Activated T-cell treated with anti-CD3 and anti-CD28 coated beads for 1 hour (primary cell): ENCODE data around the gene IFT57.

Source experiments
- DNase-seq: peaks from one replicate; pipeline ENCODE4 v3.0.0-alpha.2; 2020; ENCODE audit warnings: low read depth

IFT57 gene

DNA sequence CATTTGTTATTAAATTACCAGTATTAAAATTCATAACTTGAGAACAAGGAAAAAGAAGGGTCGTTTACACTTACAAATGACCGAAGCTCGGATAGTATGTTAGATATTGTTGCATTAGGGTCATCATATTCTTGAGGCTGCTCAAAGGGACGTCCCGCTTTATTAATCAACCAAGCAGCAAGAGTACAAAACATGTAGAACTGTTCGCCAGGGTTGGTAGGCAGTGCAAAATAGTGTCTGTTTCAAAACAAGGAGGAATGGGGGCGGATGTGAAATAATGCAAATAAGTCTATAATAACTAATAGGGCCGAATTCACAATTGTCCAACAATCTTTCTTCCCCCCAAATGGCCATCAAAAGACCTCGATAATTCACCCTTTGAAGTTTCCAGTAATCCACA, 2.9 kb downstream of the IFT57 start:
- DNase-seq: no peak

GRCh38 chr3:108218811-108219210, 3.4 kb downstream of the IFT57 start:
- no peak for DNase-seq

- no peak for DNase-seq
Observed at GRCh38 chr3:108215871-108216270, 6.4 kb downstream of the IFT57 start.

GRCh38 chr3:108209579-108209978, 12.6 kb downstream of the IFT57 start:
- DNase-seq: no peak

- no peak for DNase-seq
Observed at GRCh38 chr3:108208831-108209230, 13.4 kb downstream of the IFT57 start.

- DNase-seq: no peak
Observed at GRCh38 chr3:108202834-108203233, 19.4 kb downstream of the IFT57 start.

GRCh38 chr3:108202080-108202479, 20.1 kb downstream of the IFT57 start:
- DNase-seq: no peak

DNA sequence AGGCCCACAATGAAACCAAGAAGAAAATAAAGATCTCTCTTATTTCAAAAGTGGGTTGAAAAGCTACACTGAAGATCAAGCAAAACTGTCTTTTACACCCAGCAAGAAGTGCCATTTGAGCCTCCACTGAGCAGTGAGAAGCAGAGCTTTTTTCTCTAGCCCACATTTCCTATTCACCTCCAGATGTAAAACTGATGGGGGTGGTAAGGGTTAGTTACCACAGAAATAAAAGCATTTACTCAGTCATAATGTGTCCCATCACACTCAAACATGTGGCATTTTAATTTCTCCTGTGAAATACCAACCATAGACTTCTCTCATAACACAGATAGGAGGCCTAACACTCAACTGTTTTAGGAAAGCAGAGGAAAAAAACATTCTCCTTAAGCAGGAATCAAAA, 21.0 kb downstream of the IFT57 start:
- DNase-seq: no peak

- no peak for DNase-seq
Observed at GRCh38 chr3:108200578-108200977, 21.6 kb downstream of the IFT57 start.

DNA sequence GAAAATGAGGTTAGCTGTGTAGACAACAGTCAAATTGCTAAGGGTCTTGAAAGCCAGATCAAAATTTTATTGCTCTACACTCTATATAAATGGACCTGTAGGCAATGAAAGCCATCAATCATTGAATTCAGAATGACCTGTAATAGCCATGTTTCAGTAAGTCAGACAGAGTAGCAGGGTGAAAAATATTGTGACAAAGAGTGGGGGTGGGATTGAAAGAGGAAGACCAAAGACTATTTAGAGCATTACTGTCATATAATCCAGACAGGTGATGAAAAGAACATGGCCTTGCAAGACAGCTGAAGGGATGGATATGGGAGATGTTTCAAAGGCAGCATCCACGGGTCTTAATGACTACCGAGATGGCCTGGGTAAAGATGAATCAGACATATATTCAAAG, 22.2 kb downstream of the IFT57 start:
- DNase-seq: no peak

DNA sequence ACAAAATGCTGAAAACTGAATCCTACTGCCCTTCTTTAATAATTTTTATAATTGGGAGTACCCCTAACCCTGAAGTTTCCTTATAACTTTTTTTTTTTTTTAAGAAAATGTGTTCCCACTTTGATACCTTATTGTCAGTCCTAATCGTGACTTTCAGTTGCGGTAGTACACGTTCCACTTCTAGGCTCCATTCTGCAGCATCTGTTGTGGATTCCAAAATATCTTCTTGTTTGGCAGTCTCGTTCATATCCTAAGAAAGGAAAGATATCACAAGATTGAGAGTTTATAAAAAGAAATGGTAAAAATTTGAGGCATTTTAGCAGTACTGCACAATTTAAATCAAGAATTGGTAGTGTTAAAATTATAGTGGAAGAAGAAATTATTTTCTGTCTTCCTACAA, 30.8 kb downstream of the IFT57 start:
- no peak for DNase-seq

GRCh38 chr3:108190346-108190745, 31.9 kb downstream of the IFT57 start:
- DNase-seq: no peak

- DNase-seq: no peak
Observed at GRCh38 chr3:108189440-108189839, 32.8 kb downstream of the IFT57 start.

GRCh38 chr3:108185536-108185935, 36.7 kb downstream of the IFT57 start:
- no peak for DNase-seq

DNA sequence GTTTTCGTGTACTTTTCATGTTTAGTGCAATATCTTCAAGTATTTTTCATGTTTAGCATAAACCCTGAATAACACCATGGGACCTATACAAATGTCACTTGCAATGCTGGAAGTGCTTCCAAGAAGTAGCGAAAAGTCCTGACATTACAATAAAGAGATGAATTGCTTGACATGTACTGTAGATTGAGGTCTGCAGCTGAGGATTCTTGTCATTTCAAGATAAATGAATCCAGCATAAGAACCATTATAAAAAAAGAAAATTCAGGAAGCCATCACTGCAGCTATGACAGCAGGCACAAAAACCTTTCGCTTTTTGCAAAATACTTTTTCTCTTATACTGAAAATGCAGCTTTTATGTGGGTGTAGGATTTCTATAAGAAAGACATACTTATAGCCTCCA, 37.4 kb downstream of the IFT57 start:
- DNase-seq: no peak

DNA sequence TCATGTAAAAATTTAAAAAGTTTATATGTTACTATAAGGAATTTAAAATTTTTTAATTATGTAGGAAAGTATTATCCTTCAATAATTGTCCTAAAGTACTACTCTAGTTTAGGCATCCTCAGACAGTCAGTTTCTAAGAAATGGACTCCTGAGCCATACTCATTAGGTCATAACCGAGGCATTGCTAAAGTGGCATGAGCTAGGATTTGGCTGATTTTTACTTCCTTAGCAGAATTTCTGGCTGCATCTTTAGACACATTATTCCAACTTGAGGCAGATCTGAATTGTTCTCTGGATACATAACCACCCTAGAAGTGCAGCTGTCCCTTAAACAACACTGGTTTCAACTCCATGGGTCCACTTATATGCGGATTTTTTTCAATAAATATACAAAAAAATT, 38.3 kb downstream of the IFT57 start:
- DNase-seq: no peak

- no peak for DNase-seq
Observed at GRCh38 chr3:108183181-108183580, 39.0 kb downstream of the IFT57 start.

GRCh38 chr3:108182339-108182738, 39.9 kb downstream of the IFT57 start:
- DNase-seq: no peak

DNA sequence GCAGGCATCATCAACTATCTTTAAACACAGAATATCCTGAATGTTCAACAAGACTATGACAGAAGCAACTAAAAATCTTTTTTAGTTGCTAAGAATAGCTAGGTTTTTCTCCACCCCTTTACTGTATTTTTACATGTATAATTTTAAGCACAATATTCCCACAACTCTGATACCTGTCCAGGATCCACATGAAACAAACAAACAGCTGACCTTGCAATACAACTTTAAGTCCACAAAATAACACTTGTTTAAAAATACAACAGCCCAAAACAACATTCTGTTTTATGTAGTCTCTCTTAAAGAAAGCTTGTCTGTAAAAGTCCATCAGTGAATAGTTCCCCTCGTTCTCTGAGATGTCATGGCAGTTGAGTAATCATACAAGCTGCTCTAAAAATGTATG, 41.1 kb downstream of the IFT57 start:
- DNase-seq: no peak

DNA sequence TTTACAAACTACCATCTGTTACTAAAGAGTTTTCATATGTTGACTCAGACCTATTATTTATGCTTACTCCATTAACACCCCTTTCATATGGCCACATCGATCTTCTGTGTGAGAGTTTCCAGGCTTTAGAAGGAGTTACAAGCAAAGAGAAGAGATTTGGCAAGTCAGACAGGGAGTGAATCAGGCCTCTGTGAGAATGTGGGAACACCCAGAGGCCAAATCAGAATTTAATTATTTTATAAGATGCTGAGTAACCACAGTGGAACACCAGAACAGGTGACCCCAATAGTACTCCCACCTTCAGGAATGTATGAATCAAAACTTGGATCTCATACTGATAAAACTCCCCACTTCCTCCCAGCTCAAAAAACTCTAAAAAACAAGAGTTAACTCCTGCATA, 42.0 kb downstream of the IFT57 start:
- DNase-seq: no peak

DNA sequence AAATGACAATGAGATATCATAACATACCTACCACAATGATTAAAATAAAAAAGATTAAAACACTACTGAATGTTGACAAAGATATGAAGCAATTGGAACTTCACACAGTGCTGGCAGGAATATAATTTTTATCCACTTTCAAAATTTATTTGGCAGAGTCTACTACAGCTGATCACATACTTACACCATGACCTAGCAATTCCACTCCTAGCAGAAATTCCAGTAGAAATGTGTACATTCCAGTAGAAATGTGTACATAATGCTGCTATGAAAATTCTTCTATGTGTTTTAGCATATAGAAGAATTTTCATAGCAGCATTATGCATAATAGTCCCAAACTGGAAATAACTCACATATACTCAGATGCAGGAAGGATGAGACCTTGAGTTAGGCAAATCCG, 43.5 kb downstream of the IFT57 start:
- no peak for DNase-seq

DNA sequence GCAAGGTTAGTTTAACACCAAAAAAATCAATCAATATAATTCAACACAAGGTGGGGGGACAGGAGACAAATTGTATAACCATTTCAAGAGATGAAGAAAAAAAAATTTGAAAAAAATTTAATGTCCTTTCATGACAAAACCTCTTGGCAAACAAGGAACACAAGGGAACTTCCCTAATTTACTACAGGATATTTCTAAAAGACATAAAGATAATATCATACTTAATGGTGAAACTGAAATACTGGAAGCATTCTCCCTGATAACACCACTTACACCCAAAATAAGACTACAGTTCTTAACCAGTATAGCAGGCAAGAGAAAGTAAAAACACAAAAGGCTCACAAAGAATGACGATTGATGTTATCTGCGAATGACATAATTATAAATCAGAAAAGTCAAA, 44.7 kb downstream of the IFT57 start:
- DNase-seq: no peak

GRCh38 chr3:108175352-108175751, 46.9 kb downstream of the IFT57 start:
- no peak for DNase-seq

- DNase-seq: no peak
Observed at GRCh38 chr3:108171106-108171505, 51.1 kb downstream of the IFT57 start.

DNA sequence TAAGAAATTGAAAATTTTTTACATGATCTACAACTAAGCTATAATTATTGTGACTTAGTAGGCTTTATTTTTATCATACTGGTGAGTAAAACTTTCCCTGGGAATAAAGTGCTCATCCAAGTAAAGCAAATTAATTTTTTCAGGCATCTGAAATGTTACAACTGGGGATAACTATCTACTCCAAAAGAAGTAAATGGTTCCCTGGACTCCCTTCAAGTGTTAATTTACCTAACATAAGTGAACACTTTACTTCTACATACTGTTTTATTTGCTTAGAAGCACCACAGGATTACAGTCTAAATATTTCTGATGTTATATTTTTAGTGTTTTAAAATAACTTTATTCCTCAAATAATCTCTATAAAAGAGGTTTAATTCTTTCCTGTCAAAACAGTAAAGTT, 57.8 kb downstream of the IFT57 start:
- DNase-seq: no peak
